HepG2 (cell line): ENCODE measurements around the gene MBL2. TPM values are rescaled to one million over a fixed set of nuclear protein-coding genes. Genes with fewer than 3 reads are reported as not detected.

ENCODE experiments used
- ATAC-seq: fragments of 200-7000 bp; cut with Tn5 transposase; 3 replicates; pipeline ENCODE4 v1.9.1; 2020; ENCODE audit warnings: mild to moderate bottlenecking, moderate library complexity
- BruUV-seq: library from RNA; stranded (reverse); fragments of 400-500 nt; replicated peaks from 2 replicates; lab custom pipeline; 2021; lab: Mats Ljungman, UMichigan
- CTCF ChIA-PET: fragments of 300-600 bp; formaldehyde crosslinking; extraction: SDS; loops from one replicate; lab custom pipeline; 2021; ENCODE audit warnings: low total read pairs, inconsistent platforms, low intra/inter-chr PET ratio; lab: Yijun Ruan, JAX
- POLR2A ChIA-PET: fragments of 350-600 bp; sonication (Branson Sonifier 250); formaldehyde crosslinking; loops from one replicate; lab custom pipeline; 2020; ENCODE audit warnings: antibody characterized with exemption, inconsistent platforms; lab: Yijun Ruan, JAX
- DNase-seq: peaks from one replicate; pipeline ENCODE4 v3.0.0-alpha.2; 2015; ENCODE audit warnings: low spot score
- FAIRE-seq: peaks from 3 replicates; lab custom pipeline; 2011; peaks lifted over from hg19 to GRCh38; lab: Jason Lieb, UNC
- H2AFZ ChIP-seq: one replicate; pipeline ENCODE4 v1.6.1; 2011; ENCODE audit warnings: low read length, inconsistent platforms
- H3K27ac ChIP-seq: fragments of 300-600 bp; 3 replicates; pipeline ENCODE4 v1.8.0; 2011; ENCODE audit warnings: mixed run types, mild to moderate bottlenecking, mixed read lengths, low read length, inconsistent platforms; ENCODE audit not compliant: insufficient read depth; ENCODE audit errors: extremely low read length
- H3K27me3 ChIP-seq, 2 experiments: fragments of 200-600 bp in 1 of 2; 2 replicates in 1 of 2; 3 replicates in 1 of 2; pipeline versions ENCODE4 v1.6.0 to v1.8.0; 2011; ENCODE audit warnings: low read length in 2 of 2, mild to moderate bottlenecking in 2 of 2, moderate library complexity in 2 of 2, inconsistent platforms in 1 of 2; ENCODE audit not compliant: insufficient read depth in 2 of 2, control insufficient read depth in 1 of 2
- H3K36me3 ChIP-seq, 2 experiments: fragments of 200-600 bp in 1 of 2; replicated peaks in 1 of 2; 2 replicates in 1 of 2; 3 replicates in 1 of 2; pipeline versions ENCODE4 v1.5.1 to v1.8.0; 2011; ENCODE audit warnings: low read length in 2 of 2, inconsistent platforms in 1 of 2; ENCODE audit not compliant: insufficient read depth in 2 of 2, control insufficient read depth in 1 of 2
- H3K4me1 ChIP-seq: 2 replicates; pipeline ENCODE4 v1.5.1; 2012; ENCODE audit warnings: low read length, inconsistent platforms; ENCODE audit not compliant: insufficient read depth
- H3K4me2 ChIP-seq: 2 replicates; pipeline ENCODE4 v1.6.0; 2011; ENCODE audit warnings: low read depth, low read length, inconsistent platforms
- H3K4me3 ChIP-seq, 3 experiments: fragments of 200-600 bp in 1 of 3; sonication (generic), shearing (Covaris generic) in 1 of 3; replicated peaks in 1 of 3; 2 replicates each; pipeline ENCODE4 v1.5.1; 2011 to 2016; ENCODE audit warnings: low read length in 3 of 3, inconsistent platforms in 2 of 3, low read depth in 2 of 3, mild to moderate bottlenecking in 2 of 3, control low read depth in 1 of 3, mixed read lengths in 1 of 3; ENCODE audit not compliant: insufficient read depth in 1 of 3
- H3K79me2 ChIP-seq: one replicate; pipeline ENCODE4 v1.6.1; 2011; ENCODE audit warnings: low read length, inconsistent platforms; ENCODE audit not compliant: insufficient read depth
- H3K9ac ChIP-seq: 2 replicates; pipeline ENCODE4 v1.6.0; 2011; ENCODE audit warnings: mild to moderate bottlenecking, low read depth, low read length, inconsistent platforms; ENCODE audit not compliant: insufficient read depth
- H3K9me3 ChIP-seq: 2 replicates; pipeline ENCODE4 v1.5.1; 2012; ENCODE audit warnings: mild to moderate bottlenecking, low read length
- H4K20me1 ChIP-seq: 2 replicates; pipeline ENCODE4 v1.6.0; 2011; ENCODE audit warnings: inconsistent platforms, mild to moderate bottlenecking, low read length, moderate library complexity; ENCODE audit not compliant: insufficient read depth
- ARHGAP35 ChIP-seq: sonication (generic); formaldehyde crosslinking; IDR thresholded peaks from 2 replicates; pipeline ENCODE4 v1.9.0; 2022; ENCODE audit warnings: mild to moderate bottlenecking, inconsistent platforms, moderate library complexity, missing genetic modification reagents, borderline replicate concordance
- ATM ChIP-seq: fragments of 450-650 bp; IDR thresholded peaks from 2 replicates; pipeline ENCODE4 v1.7.1; 2017; ENCODE audit warnings: mild to moderate bottlenecking, borderline replicate concordance
- DPF2 ChIP-seq: sonication (generic); formaldehyde crosslinking; IDR thresholded peaks from 2 replicates; pipeline ENCODE4 v1.4.0; 2020; ENCODE audit warnings: mild to moderate bottlenecking, low read depth, missing genetic modification reagents, borderline replicate concordance
- FLYWCH1 ChIP-seq: sonication (generic); formaldehyde crosslinking; IDR thresholded peaks from 2 replicates; pipeline ENCODE4 v1.8.1; 2023; ENCODE audit warnings: mild to moderate bottlenecking, missing genetic modification reagents
- GLI4 ChIP-seq: sonication (generic); formaldehyde crosslinking; IDR thresholded peaks from 2 replicates; pipeline ENCODE4 v1.5.1; 2020; ENCODE audit warnings: missing genetic modification reagents, mild to moderate bottlenecking, moderate library complexity, borderline replicate concordance
- HIC2 ChIP-seq: sonication (generic); formaldehyde crosslinking; IDR thresholded peaks from 2 replicates; pipeline ENCODE4 v1.9.0; 2022; ENCODE audit warnings: low read depth, missing genetic modification reagents
- MBNL3 ChIP-seq: fragments of 250-450 bp; sonication (Bioruptor Pico); conservative IDR thresholded peaks from 2 replicates; pipeline ENCODE4 v1.8.0; 2022; ENCODE audit warnings: mild to moderate bottlenecking, inconsistent platforms
- MXD4 ChIP-seq: IDR thresholded peaks from 2 replicates; pipeline ENCODE4 v1.6.1; 2016; ENCODE audit warnings: mild to moderate bottlenecking, missing biosample characterization, missing genetic modification reagents
- RELA ChIP-seq: sonication (generic); formaldehyde crosslinking; IDR thresholded peaks from 2 replicates; pipeline ENCODE4 v1.4.0; 2020; ENCODE audit warnings: missing genetic modification reagents
- TBL1XR1 ChIP-seq: fragments of 150-350 bp; IDR thresholded peaks from 2 replicates; pipeline ENCODE4 v1.6.1; 2014; ENCODE audit warnings: borderline replicate concordance, low read length; ENCODE audit not compliant: partially characterized antibody
- USF2 ChIP-seq, 2 experiments: sonication (generic) in 1 of 2; formaldehyde crosslinking in 1 of 2; IDR thresholded peaks; 2 replicates each; pipeline versions ENCODE4 v1.5.1 to v1.6.1; 2011 to 2020; ENCODE audit warnings: borderline replicate concordance in 1 of 2, low read depth in 1 of 2, low read length in 1 of 2, mild to moderate bottlenecking in 1 of 2, missing genetic modification reagents in 1 of 2, moderate library complexity in 1 of 2
- ZFP62 ChIP-seq: sonication (generic); formaldehyde crosslinking; IDR thresholded peaks from 2 replicates; pipeline ENCODE4 v1.4.0; 2020; ENCODE audit warnings: missing genetic modification reagents
- ZMAT3 ChIP-seq: sonication (generic); formaldehyde crosslinking; conservative IDR thresholded peaks from 2 replicates; pipeline ENCODE4 v1.7.0; 2021; ENCODE audit warnings: missing genetic modification reagents
- ZNF44 ChIP-seq: sonication (generic); formaldehyde crosslinking; IDR thresholded peaks from 2 replicates; pipeline ENCODE4 v1.5.1; 2020; ENCODE audit warnings: mild to moderate bottlenecking, missing genetic modification reagents
- ZNF441 ChIP-seq: sonication (generic); formaldehyde crosslinking; IDR thresholded peaks from 2 replicates; pipeline ENCODE4 v1.7.0; 2021; ENCODE audit warnings: missing genetic modification reagents, borderline replicate concordance
- ZNF496 ChIP-seq: sonication (generic); formaldehyde crosslinking; IDR thresholded peaks from 2 replicates; pipeline ENCODE4 v1.8.1; 2023; ENCODE audit warnings: mild to moderate bottlenecking, moderate library complexity, missing genetic modification reagents; ENCODE audit not compliant: insufficient replicate concordance
- ZSCAN31 ChIP-seq: sonication (generic); formaldehyde crosslinking; IDR thresholded peaks from 2 replicates; pipeline ENCODE4 v1.5.0; 2020; ENCODE audit warnings: low read depth, mild to moderate bottlenecking, missing genetic modification reagents
- WGBS: methylation state at CpG from one replicate; pipeline ENCODE4 v1.1.6; 2017; ENCODE audit warnings: low lambda C conversion rate; 5-methylcytosine and 5-hydroxymethylcytosine counted together
- in situ Hi-C: cut with HindIII; loops from 2 replicates; pipeline ENCODE4 v1.10.0; 2017; ENCODE audit warnings: low pct_unique_long_range_greater_than_20kb; ENCODE audit not compliant: extremely low pct_ligation_motif_present
- intact Hi-C: fragments of 100-400 bp; cut with micrococcal nuclease; formaldehyde crosslinking; loops from one replicate; pipeline ENCODE4 v1.10.0; 2022; ENCODE audit not compliant: unreplicated experiment
- polyA plus RNA-seq, 8 experiments: library from polyadenylated mRNA; depleted of rRNA in 3 of 8; stranded (reverse) in 7 of 8; unstranded in 1 of 8; fragments of >200 nt; fragmentation: Illumina TruSeq in 4 of 8; extraction: Trizol in 4 of 8; gene quantifications; 2 replicates each; pipeline versions ENCODE4 v1.2.1 to v1.2.3, GENCODE V29; 2011 to 2016; ENCODE audit warnings: low read depth in 4 of 8, missing spikeins in 1 of 8, mixed read lengths in 1 of 8; ENCODE audit not compliant: insufficient read depth in 1 of 8
- total RNA-seq, 5 experiments: library from RNA; depleted of rRNA; stranded (reverse); fragments of >200 nt; fragmentation: Illumina TruSeq; extraction: Trizol; gene quantifications; 2 replicates each; pipeline ENCODE4 v1.2.3, GENCODE V29; 2016; ENCODE audit warnings: low read depth in 1 of 5

MBL2 gene
- total and polyA plus RNA-seq, 2 of the 13 experiments (the other 11 are each of a cell fraction or from before 2014, with no cell fraction given), result 9.6 to 16.2 TPM

DNA sequence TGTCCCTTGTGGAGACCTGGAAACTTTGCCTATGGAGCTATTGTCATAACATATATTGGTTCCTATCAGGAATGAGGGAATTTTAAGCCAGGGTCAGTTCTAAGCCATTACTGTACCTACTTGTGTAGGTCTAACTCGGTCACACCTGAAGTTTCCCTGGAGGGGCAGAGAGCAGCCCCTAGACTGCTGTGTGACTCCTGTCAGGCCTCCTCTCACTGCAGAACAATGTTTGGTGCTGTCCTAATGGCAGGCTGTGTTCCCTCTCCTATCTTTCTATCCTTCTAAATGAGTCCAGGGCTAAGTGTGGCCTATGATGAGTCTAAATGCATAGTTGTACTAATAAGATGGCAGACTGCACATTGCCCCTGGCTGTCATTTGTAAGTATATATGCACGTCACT, 14.2 kb downstream of the MBL2 start:
- ATAC-seq, result no peak
- H3K4me3 ChIP-seq, result no peak overlapping the region

More for the DNA sequence above, 14.2 kb downstream of the MBL2 start:
- in situ Hi-C loops (no loop called here), intact Hi-C loops (no loop called here)
- Histone ChIP-seq H3K4me2 (no peak overlapping the region), H3K4me1 (peaks cover 79% of the 10 kb centered on the region), H2AFZ (no peak overlapping the region), H3K9ac (no peak overlapping the region), H4K20me1 (no peaks in the 10 kb centered on the region), H3K27ac (no peak overlapping the region), H3K79me2 (peaks cover 20% of the 10 kb centered on the region), H3K36me3 (no peaks in the 10 kb centered on the region; a peak in 1 of 5 replicates), H3K9me3 (no peaks in the 10 kb centered on the region), H3K27me3 (no peaks in the 10 kb centered on the region)
- FAIRE-seq (no peak), DNase-seq (no peak)
- no peak for TF ChIP-seq ZSCAN31
- TF ChIP-seq TBL1XR1, result no peak
- TF ChIP-seq ZMAT3 (CRISPR knock-in tag), result no peak
- TF ChIP-seq MBNL3, result no peak
- TF ChIP-seq ZNF441, result no peak
- no peak for TF ChIP-seq ZNF496 (CRISPR knock-in tag)
- no peak for TF ChIP-seq ATM
- no peak for TF ChIP-seq FLYWCH1 (CRISPR knock-in tag)
- no peak for TF ChIP-seq ZNF44 (CRISPR knock-in tag)
- TF ChIP-seq HIC2 (CRISPR knock-in tag), result no peak
- TF ChIP-seq MXD4 (CRISPR knock-in tag), result no peak
- no peak for TF ChIP-seq ZFP62
- no peak for TF ChIP-seq USF2 (IDR thresholded peaks at IDR 0.05; ENCODE audit: low read depth, low read length)
- no peak for TF ChIP-seq USF2 (CRISPR knock-in tag; IDR thresholded peaks at IDR 0.05; ENCODE audit: borderline replicate concordance)
- no peak for TF ChIP-seq GLI4
- TF ChIP-seq RELA (CRISPR knock-in tag), result no peak
- no peak for TF ChIP-seq ARHGAP35 (CRISPR knock-in tag)
- TF ChIP-seq DPF2 (CRISPR knock-in tag), result no peak
- BruUV-seq, result no TSS peak
- CTCF ChIA-PET, result no interaction called here
- POLR2A ChIA-PET, result interaction anchor here (1.8 kb wide), 1 partner anchor 13 kb away, joined by 5 read pairs; no protein-coding TSS in a partner anchor
- WGBS, result 95% methylated on average over 2 of the region's 2 CpGs
